ENCODE data around the gene COPZ1. TPM values are rescaled to one million over a fixed set of nuclear protein-coding genes. Genes with fewer than 3 reads are reported as not detected.

Gene COPZ1
- total RNA-seq, 3 donors from 2014 or later: 70.9 to 109 (median 90.1) TPM

DNA sequence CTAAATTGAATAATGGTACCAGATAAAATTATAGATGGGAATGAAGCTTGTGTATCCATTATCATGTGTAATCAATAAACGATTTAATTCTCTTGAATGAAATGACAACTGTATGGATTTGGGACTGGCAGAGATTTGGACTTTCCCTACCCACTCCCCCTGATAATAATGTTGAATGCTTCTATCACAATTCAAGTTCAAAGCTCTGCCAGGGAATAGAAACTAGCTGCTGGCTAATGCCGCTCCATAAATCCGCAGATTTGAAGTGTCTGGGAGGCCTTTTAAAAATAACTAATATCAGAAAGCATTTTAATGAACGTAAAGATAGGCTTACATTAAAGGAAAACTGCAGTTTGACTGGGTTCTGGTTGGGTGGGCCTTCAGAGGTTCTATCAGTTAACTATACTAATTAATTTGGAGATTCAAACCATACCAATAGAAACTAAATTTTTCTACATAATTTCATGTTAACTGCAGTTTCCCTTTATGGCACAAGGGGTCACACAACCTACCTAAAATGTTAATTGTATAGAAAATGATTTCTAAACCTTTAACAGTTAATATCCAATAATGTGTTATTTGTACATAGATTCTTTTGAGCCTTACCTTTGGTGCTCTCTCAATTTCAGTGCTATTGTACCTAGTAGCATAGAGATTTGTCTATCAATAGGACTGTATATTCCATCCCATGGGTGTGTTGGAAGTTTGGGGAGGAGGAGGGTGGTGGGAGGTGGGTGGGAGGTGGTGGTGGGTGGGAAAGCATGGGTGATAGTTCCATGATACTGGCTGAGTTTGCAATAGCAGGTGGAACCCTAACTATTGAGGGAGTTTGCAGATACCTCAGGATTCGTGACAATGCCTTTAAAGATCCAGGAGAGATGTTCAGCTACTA is 39.5 kb upstream of the COPZ1 start:
- Histone ChIP-seq H3K27me3 (no peaks in the 10 kb centered on the region), H3K27ac (no peak overlapping the region), H3K9me3 (no peaks in the 10 kb centered on the region), H3K4me3 (peak overlapping the region in 1 of 3 donors; percentile 23), H3K4me1 (peaks cover 3 to 22% of the 10 kb centered on the region in 2 donors), H3K36me3 (no peaks in the 10 kb centered on the region)
- TF ChIP-seq, protein P1, sequence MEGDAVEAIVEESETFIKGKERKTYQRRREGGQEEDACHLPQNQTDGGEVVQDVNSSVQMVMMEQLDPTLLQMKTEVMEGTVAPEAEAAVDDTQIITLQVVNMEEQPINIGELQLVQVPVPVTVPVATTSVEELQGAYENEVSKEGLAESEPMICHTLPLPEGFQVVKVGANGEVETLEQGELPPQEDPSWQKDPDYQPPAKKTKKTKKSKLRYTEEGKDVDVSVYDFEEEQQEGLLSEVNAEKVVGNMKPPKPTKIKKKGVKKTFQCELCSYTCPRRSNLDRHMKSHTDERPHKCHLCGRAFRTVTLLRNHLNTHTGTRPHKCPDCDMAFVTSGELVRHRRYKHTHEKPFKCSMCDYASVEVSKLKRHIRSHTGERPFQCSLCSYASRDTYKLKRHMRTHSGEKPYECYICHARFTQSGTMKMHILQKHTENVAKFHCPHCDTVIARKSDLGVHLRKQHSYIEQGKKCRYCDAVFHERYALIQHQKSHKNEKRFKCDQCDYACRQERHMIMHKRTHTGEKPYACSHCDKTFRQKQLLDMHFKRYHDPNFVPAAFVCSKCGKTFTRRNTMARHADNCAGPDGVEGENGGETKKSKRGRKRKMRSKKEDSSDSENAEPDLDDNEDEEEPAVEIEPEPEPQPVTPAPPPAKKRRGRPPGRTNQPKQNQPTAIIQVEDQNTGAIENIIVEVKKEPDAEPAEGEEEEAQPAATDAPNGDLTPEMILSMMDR (IDR thresholded peaks at IDR 0.05): no peak
- no peak for TF ChIP-seq POLR2AphosphoS5 (IDR thresholded peaks at IDR 0.05)
- TF ChIP-seq POLR2A (IDR thresholded peaks at IDR 0.05): no peak
- intact Hi-C loops (cut with DNase I; ENCODE audit: low total_unique reads): loop anchor here (10.0 kb wide), 1 partner anchor 79 kb away; the partner anchor contains the start of gene GPR84
- no peak for DNase-seq (ENCODE audit: low spot score in 2 of 2)

- H3K27me3 ChIP-seq: no peaks in the 10 kb centered on the region
- no peaks in the 10 kb centered on the region for H3K9me3 ChIP-seq
- peak overlapping the region in 1 of 3 donors; percentile 23 for H3K4me3 ChIP-seq
- no peaks in the 10 kb centered on the region for H3K36me3 ChIP-seq
- peak in 1 of 3 donors; percentile 24 for TF ChIP-seq POLR2AphosphoS5 (IDR thresholded peaks at IDR 0.05)
- TF ChIP-seq POLR2A (IDR thresholded peaks at IDR 0.05): no peak
- no peak overlapping the region for H3K27ac ChIP-seq
- H3K4me1 ChIP-seq: peaks cover 3 to 22% of the 10 kb centered on the region in 2 donors
- intact Hi-C loops (cut with DNase I; ENCODE audit: low total_unique reads): loop anchor here (10.0 kb wide), 1 partner anchor 78 kb away; the partner anchor contains the start of gene GPR84
- DNase-seq (ENCODE audit: low spot score in 2 of 2): no peak
Observed at GRCh38 chr12:54286042-54287030, 38.6 kb upstream of the COPZ1 start.

DNA sequence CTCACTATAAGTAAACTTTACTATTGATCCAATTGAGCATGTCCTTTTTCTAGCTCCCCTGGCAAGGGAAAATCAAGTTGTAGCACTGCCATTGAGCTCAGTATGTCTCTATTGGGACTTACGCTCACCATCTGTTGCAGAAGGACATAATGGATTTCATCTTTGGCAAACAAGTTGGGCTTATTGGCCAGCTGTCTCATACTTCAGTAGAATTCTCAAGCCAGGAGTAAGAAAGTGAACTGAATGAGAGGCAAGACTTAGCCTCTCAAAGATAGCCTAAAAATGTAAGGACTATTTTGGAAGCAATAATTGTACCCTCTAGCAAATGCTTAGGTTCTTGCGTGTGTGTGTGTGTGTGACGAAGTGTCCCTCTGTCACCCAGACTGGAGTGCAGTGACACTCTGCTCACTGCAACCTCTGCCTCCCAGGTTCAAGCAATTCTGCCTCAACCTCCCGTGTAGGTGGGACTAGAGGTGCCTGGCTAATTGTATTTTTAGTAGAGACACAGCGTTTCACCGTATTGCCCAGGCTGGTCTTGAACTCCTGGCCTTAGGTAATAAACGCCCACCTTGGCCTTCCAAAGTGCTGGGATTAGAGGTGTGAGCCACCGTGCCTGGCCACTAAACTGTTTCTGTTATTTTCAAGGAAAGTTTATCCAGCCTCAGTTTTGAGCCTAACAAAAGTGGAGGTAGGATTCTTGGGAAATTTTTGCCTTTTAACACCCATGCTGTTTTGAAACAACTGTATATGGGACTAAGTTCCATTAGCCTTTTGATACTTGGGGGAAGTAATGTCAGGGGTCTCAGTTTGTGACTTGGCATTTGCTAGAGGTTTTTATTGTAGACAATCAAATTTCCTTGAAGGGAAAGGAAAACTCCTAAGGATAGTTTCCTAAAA is 37.4 kb upstream of the COPZ1 start:
- TF ChIP-seq, protein P1 (IDR thresholded peaks at IDR 0.05): no peak
- TF ChIP-seq POLR2A (IDR thresholded peaks at IDR 0.05): no peak
- no peak for TF ChIP-seq POLR2AphosphoS5 (IDR thresholded peaks at IDR 0.05)
- Histone ChIP-seq H3K27ac (no peak overlapping the region), H3K9me3 (no peaks in the 10 kb centered on the region), H3K27me3 (no peaks in the 10 kb centered on the region), H3K4me1 (peaks cover 3 to 17% of the 10 kb centered on the region in 2 donors), H3K4me3 (no peak overlapping the region), H3K36me3 (no peaks in the 10 kb centered on the region)
- intact Hi-C loops (cut with DNase I; ENCODE audit: low total_unique reads): loop anchor here (10.0 kb wide), 1 partner anchor 77 kb away; the partner anchor contains the start of gene GPR84
- no peak for DNase-seq (ENCODE audit: low spot score in 2 of 2)

DNA sequence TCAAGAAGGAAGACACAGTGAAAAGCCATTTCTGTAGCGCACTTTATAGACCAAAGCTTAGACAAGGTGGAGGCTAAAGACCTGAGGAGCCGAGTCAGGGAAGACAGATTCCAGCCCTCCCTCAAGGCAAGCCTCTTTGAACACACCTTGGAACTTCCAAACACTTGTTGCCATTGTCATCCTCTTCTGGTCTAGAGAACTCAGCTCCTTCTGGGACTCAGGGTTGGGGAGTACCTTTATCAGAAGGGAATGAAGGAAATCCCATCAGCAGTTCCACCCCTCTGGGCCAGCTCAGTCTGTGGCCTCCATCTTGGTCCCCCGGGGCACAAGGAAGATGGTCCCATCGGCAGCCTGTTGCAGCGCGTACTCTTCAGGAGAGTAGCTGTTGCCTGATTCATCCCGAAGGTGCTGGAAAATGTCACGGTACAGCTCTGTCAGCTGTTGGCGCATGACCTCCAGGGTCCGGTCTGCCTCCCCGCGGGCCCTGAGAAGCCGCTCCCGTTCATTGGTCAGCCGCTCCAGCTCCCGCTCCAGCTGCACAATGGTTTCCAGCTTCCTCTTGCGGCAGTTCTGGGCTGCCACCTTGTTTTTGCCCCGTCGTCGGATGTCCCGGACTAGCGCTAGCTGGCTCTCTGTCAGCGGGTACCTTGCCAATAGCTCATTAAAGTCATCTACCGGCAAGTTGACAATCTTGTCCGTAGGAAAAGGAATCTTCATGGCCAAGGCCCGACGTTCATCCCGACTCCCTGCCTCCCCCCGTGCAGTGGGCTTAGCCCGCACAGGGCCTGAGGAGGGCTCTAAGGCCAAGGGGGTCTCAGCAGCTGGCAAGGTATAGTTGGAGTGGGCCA is 32.6 kb upstream of the COPZ1 start:
- Histone ChIP-seq H3K27me3 (no peaks in the 10 kb centered on the region), H3K9me3 (no peaks in the 10 kb centered on the region), H3K27ac (no peak overlapping the region), H3K36me3 (no peaks in the 10 kb centered on the region), H3K4me3 (no peak overlapping the region), H3K4me1 (no peaks in the 10 kb centered on the region)
- DNase-seq (ENCODE audit: low spot score in 2 of 2): no peak
- intact Hi-C loops (cut with DNase I; ENCODE audit: low total_unique reads): no loop called here
- no peak for TF ChIP-seq POLR2A (IDR thresholded peaks at IDR 0.05)
- no peak for TF ChIP-seq POLR2AphosphoS5 (IDR thresholded peaks at IDR 0.05)
- TF ChIP-seq, protein P1 (IDR thresholded peaks at IDR 0.05): no peak

Data from breast epithelium (tissue), 4 donors.